HG03066 (cell line): Measurements from ENCODE around the gene TOE1.
"Not testable (repeated sequence)": the region's sequence is repeated elsewhere in the genome, so short reads cannot be mapped to it uniquely, and the experiment has no call there.

Experiments used
- ATAC-seq: cut with Tn5 transposase; IDR thresholded peaks from one replicate; pipeline ENCODE4 v1.9.1; 2021; ENCODE audit warnings: low read depth; ENCODE audit not compliant: unreplicated experiment

TOE1 gene

GRCh38 chr1:45339789-45340558 lies at the start of gene TOE1, which contains the start of gene MUTYH:
TSS of gene TOE1 (plus strand) at chr1:45340170. CDS start at chr1:45340253, 83 bp downstream.
TSS of gene MUTYH (minus strand) at chr1:45340440. CDS start at chr1:45334505, 5,935 bp downstream.
- ATAC-seq, result peak; percentile 82

- ATAC-seq, result not testable (repeated sequence)
These were observed 49.0 kb upstream of the TOE1 start for GRCh38 chr1:45291002-45291401.

DNA sequence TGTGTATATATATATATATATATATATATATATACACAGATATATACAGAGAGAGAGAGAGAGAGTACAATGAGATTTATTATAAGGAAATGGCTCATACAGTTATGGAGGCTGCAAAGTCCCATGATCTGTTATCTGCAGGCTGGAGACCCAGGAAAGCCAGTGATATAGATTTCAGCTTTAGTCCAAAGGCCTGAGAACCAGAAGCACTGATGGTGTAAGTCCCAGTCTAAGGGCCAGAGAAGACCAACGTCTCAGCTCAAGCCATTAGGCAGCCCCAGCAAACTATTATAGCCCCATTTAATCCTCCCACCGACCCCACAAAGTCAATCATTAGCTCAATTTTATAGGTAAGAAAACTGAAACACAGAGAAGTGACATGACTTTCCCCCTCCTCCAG lies 48.3 kb upstream of the TOE1 start:
- no peak for ATAC-seq

GRCh38 chr1:45297666-45298356 lies 42.2 kb upstream of the TOE1 start:
- ATAC-seq, result no peak

- ATAC-seq, result no peak
These were observed 40.7 kb upstream of the TOE1 start for GRCh38 chr1:45299296-45299695.

DNA sequence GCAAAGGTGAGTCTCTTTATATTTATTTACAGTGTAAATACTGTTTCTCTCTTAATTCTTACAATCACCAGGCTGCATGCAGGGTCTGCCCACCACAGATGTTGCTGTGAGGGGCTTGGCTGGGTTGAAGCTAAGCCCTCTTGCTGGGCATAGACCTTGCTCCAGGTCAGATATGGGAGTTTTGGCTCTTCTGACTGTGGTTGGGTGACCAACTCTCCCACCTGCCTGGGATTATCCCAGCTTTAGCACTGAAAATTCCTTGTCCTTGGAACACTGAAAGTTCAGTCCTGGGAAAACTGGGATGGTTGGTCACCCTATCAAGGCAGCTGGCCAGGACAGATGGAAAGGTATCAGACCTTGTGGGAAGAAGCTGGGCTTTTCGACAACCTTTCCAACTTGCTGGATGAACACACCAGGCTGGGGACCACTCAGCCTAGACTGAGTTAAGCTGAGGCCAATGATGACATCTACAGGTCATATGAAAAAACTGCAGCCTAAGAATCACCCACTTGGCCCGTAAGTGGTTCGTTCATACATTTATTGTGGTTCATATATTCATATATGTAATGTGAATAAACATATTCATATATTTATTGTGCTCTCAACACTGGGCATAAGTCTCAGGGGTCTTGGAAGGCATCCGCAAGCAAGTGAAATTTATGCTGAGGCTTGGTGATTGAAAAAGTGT lies 39.8 kb upstream of the TOE1 start:
- no peak for ATAC-seq

GRCh38 chr1:45300669-45300997 lies 39.3 kb upstream of the TOE1 start:
- no peak for ATAC-seq

- ATAC-seq, result no peak
These were observed 37.3 kb upstream of the TOE1 start for GRCh38 chr1:45302505-45303150.

GRCh38 chr1:45303520-45304310 lies 36.3 kb upstream of the TOE1 start:
- ATAC-seq, result peak; percentile 64

- no peak for ATAC-seq
These were observed 35.5 kb upstream of the TOE1 start for GRCh38 chr1:45304311-45305081.

GRCh38 chr1:45305231-45305630 lies 34.7 kb upstream of the TOE1 start:
- ATAC-seq, result no peak

DNA sequence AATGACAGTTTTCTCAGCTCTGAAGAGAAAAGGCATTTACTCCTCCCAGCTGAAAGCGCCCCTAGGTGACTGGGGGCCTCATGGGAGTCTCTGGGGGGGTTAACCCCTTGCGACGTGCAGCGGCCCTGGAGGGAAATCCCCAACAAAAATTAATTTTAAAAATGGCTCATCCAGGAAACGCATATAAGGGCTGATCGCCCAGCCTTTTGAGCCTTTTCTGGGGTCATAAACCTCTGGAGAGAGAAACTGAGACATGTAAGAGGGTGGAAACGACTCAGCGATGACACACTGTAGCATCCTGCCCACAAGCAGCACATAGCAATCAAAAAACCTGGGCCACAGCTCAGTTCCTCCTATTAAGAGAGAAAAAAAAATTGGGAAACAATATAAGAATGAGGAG lies 33.7 kb upstream of the TOE1 start:
- ATAC-seq, result no peak

DNA sequence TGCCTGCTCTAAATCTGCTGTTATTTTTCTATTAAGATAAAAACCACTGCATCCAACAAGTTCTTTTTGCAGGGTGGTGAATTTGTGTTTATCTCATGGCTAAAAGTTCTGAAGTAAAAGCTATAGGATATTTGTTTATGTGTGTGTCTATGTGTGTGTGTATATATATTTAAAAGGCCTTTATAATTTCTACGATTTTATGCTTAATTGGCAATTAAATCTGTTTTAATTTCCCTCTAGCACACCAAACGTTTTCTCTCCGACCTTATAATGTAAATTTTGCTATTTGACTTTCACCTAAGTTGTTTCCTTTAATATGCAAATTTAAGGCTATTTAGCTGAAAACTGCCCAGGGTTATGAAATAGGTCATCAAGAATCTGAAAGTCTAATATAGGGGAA lies 33.1 kb upstream of the TOE1 start:
- no peak for ATAC-seq

DNA sequence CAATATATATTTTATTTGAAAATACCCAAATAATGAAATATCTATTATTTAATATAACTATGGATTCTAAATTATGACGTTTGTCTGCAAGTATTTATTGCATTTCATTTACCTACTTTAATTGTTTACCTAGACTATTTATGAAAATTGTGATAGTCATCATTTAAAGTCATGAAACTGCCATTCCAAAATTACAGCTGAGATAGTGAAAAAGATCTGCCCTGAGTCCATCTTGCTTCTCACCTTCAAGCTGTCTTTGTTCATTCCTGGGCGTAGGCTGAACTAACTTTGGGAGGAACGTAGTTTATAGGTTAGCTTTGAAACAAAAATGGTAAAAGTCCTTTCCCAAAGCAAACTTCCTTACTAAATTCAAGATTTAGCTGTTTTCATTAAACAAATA lies 25.7 kb upstream of the TOE1 start:
- ATAC-seq, result no peak

DNA sequence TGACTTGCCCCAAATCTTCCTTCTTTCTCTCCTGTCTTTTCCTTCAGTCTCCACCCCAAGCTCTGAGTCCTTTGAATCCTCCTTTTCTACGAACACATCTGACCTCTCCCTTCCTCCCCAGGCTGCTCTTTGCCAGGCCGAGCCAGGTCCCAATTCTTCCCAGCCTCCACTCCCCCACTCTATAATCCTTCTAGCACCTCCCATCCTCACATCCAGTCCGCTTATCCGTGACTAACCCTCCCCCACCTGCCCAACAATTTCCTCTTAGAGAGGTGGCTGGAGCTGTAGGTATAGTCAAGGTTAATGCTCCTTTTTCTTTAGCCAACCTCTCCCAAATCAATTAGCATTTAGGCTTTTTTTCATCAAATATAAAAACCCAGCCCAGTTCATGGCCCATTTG lies 22.8 kb upstream of the TOE1 start:
- ATAC-seq, result no peak

GRCh38 chr1:45319761-45320160 lies 20.2 kb upstream of the TOE1 start:
- no peak for ATAC-seq

GRCh38 chr1:45321444-45321843 lies 18.5 kb upstream of the TOE1 start:
- ATAC-seq, result no peak

DNA sequence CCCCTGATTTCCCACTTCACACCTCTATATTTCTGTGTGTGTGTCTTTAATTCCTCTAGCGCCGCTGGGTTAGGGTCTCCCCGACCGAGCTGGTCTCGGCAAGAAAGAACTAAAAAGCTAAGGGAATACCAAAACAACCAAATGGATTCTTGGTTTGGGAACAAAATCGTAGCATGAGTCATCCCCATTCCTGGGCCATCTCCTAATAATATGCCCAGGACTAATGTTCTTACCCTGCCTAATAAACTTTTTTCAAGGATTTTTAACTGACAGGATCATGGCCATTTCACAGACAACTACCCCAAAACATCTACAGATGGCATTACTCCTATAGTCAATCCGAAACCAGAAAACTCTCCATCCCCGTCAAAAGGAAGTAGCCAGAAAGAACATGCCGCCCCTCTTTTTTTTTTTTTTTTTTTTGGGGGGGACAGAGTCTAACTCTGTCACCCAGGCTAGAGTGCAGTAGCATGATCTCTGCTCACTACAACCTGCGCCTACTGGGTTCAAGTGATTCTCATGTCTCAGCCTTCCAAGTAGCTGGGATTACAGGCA lies 17.4 kb upstream of the TOE1 start:
- ATAC-seq, result no peak

DNA sequence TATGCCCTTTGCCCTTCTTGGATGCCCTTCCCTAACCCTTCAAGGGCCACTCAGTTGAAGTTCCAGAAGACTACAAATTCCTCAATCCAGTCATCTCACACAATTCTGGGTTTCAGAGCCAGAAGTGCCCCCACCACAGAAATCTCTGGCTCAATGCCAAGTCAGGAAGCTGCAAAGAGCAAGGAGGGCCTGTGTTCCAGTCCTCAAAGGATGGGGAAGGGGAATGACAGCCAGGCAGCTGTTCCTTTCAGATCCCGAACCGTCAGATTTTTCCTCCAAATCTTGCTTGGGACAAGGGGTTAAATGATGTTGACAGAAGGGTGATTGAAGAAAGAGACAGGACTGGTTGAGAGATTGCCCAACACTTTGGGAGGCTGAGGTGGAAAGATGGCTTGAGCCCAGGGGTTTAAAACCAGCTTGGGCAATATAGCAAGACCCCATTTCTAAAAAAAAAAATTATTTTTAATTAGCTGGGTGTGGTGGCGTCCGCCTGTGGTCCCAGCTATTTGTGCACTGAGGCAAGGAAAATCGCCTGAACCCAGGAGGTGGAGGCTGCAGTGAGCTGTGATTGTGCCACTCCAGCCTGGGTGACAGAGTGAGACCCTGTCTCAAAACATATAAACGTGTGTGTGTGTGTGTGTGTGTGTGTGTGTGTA lies 14.0 kb upstream of the TOE1 start:
- no peak for ATAC-seq
